ENCODE measurements around the gene VAPB.

Gene VAPB

DNA sequence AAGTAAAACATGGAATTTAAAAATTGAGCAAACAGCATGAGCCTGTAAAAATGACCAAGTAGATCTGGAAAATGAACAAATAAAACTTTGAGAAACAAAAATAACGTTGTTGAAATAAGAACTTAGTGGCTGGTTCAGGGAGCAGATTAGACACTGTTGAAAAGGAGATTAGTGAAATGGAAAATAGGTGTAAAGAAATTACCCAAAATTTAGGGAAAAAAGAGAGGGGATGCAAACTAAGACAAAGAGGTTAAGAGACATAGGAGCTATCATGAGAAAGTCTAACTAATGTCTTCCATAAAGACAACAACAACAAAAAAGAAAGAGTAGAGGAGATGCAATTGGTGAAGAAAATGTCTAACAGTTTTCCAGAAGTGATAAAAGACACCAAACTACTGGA, 97.2 kb downstream of the VAPB start:
- no peak for DNase-seq

DNA sequence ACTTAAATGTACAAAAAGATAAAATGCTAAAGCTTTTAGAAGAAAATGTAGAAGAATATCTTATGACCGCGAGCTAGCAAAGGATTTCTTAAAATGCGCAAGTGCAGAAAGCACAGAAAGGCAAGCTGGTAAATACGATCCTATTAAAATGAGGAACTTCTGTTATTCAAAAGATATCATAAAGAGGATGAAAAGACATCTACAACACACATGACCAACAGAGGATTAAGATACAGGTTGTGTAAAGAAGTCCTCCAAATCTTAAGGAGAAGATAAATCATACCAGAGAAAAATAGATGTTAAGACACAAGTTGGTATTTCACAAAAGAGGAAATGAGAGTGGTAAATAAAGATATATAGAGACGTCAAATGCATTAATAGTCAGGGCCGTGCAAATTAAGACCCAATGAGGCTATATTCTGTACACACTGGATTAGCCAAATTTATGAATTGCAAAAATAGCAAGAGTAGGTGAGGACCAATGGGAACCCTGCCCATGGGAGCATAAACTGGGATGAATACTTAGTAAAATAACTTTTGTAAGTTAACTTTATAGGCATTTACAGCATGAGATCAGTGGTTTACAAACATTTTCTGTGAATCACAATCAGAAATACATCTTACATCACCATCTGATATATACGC, 103.2 kb downstream of the VAPB start:
- no peak for DNase-seq

DNA sequence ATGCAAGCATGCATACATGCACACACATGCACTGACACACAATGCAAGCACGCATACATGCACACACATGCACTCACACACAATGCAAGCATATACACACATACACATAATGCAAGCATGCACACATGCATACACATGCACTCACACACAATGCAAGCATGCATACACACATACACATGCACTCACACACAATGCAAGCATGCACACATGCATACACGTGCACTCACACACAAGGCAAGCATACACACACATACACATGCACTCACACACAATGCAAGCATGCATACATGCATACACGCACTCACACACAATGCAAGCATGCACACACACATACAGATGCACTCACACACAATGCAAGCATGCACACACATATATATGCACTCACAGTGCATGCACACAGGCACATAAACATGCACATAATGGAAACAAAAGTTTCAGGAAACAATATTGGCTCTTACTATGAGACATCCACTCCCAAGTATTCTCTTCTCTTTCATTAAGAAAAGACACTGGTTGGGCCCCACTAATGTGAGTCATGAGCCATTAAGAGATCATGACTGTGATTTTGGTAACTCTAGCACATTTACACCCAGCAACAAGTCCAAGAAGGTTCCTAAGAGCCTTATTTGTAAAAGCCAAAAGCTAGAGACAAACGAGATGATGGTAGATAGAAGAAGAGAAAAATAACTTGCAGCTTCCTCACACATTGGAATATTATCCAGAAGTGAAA, 103.9 kb downstream of the VAPB start:
- no peak for DNase-seq

DNA sequence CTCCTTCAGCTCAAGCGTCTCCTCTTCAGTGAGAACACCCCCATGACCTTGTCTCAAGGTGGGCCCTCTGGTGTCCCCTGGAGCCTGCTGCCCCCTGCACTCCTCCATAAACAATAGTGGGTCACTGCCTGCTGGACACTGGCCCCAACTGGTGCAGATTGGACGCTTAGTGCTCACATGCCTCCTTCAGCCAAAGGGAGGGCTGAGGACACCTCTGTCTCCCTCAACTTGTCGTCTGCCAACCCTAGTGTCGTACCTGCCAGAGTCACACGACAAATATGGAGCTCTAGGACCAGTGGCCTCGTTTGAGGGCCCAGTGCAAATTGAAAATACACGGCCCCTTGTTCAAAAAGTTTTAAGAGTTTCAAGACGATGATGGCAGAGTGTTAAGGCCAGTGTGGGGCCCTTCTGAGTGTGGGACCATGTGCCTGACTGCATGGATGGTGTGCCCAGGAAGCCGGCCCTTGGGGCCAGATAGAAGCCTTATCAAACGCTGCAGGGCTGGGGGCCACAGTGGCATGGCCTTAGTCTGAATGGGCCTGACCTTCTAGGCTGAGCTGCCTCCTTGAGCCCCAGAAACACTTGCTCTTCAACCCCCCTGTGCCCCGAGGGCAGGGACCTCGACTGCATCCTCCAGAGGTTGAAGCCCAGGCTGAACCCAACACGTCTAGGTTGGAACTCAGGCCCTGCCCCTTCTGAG, 106.0 kb downstream of the VAPB start:
- DNase-seq, result no peak

DNA sequence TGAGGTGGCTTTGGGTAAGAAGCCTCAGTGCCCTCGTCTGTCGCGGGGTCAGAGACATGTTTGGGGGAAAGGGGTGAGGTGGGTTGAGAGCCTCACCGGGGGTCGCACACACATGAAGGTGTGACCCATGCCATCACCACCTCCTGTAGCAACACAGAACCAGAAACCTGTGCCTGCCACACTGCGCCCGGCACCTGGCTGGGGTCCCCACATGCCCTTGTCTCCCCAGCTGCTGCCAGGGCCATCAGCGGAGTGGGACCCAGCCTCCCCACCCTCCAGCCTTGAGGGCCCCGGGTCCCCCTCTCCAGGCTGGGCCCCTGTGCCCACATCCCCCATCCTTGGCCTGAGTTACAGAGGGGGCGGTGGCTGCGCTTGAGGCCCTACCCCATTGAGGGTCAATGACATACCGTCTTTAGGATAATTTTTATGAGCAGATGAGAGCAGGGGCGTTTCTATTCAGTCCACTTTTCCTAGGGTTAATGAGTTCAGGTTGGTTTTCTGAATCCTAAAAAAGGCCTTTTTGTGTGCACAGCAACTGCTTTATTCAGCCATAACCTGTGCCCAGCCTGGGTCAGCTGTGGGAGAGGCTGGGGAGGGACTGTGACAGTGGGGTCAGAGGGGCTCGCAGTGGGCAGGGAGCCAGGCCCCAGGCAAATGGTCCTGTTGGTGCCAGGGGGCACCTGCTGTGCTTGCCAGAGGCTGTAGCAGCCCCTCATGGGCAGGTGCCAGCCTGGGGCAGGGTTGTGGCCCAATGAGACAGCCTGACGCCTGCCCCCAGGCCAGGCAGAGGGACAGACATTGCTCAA, 106.8 kb downstream of the VAPB start:
- DNase-seq, result no peak

DNA sequence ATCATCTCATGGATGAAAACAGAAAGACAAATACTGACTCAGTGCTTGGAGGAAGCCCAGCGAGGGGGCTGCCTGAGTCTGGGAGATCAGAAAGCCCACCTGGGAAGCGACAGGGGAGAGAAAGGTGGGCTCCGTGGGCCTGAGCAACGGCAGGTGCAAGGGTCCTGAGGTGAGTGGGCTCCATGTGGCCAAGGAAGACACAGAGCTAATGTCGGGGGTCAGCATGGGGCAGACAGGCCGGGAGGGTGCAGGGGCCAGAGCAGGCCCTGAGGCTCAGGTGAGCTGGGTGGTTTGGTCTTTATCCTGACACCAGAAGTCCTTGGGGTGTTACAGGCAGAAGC, 107.4 kb downstream of the VAPB start:
- no peak for DNase-seq

DNA sequence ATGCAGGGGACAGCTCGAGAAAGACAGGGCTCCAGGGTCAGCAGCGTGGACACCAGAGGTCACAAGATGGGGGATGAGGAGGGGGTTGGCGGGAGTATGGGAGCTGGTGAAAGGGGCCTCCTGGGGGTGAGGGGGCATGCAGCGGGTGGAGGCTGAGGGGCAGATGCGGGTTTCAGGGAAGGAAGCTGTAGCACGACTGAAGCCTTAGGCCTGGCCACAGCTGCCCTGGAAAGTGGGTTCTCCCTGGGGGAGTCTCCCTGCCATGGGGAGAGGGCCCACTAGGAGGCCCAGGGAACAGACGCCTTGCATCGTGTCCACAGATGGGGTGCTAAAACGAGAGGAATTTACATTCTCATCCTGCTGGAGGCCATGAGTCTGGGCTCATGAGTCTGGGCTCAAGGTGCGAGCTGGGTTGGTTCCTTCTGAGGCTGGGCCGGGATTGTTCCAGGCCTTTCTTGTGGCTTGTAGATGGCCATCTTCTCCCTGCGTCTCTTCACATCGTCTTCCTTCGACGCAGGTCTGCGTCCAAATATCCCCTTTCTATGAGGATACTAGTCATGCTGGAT, 108.1 kb downstream of the VAPB start:
- no peak for DNase-seq

DNA sequence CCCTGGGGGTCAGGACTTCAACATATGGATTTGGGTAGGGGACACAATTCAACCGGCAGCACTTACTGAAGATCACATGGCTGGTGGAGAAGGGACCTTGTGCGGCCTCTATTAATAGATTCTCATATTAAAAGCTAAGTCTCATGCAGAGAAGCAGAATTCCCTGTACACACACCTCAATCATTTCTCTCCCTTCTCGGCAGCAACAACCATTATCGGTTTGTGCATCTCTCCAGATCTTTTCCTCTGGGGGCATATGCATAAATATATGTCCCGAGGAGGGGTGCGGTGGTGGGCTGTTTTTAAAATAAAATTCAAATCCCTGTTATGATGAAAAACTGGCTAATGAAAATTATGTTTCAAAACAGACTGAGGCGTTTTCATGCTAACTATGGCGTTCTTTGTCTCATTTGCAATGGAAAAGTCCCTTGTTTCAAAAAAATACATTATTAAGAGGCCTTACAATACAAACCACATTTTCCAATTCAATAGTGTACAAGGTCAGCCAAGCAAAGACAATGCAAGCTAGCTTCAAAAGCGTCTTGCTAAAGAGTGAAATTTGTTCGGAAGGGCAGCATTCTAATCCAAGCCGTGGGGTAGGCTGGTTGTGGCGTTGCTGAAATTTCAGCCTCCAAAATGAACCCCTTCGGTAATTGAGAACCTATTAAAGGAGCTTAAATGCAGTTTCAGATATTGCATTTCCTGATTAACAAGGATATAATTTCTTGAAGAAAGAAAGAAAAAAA, 108.9 kb downstream of the VAPB start:
- DNase-seq, result no peak

DNA sequence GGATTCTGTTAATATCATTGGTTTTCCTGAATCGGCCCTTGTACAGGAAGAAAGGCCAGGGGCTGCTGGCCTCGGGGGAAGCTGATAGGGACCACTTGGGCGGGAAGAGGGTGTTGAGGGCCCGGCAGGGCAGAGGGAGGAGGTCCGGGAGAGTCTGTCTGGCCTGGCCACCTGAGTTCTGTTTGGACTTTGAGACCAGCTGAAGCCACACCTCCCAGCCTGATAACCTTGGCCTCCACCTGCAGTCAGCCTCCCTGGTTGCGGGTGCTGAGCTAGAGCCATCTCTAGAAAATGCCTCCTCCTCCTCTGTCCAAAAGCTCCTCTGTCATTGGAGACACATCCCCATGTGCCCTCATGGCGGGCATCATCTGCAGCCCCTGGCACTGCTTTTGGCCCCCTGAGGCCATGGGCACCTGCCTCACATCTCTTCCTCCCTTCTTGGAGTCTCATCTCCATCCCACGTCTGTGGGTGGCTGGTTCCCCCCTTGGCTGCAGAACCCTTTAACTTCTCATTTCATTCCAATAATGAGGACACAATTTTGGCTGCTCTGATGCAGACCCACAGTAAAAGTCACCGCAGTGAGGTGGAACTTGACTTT, 109.5 kb downstream of the VAPB start:
- no peak for DNase-seq

DNA sequence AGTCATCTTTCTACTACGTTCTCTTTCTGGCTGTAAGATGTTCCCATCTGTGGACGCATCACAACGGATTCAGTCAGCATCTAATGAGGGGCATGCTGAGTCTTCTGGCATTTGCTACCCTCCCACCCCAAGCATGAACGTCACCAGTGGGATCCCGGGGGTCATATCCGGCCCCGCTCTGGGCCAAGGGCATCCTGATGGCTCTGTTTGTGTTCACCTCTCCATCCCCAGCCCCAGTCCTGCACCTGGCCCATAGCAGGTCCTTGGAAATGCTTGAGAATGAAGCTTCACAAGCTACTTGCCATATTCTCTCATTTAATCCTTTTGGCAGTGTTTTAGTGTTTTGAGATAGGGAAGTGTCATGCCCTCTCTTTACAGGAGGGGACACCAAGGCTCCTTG, 111.2 kb downstream of the VAPB start:
- no peak for DNase-seq

Data from suppressor macrophage treated with lipopolysaccharide for 1 hour (primary cell).